ENCODE data around the gene CD244. TPM values are rescaled to one million over a fixed set of nuclear protein-coding genes. Genes with fewer than 3 reads are reported as not detected.

CD244 gene
- total and polyA plus RNA-seq, 8 donors = 0.43 to 3.7 (median 0.82) TPM

DNA sequence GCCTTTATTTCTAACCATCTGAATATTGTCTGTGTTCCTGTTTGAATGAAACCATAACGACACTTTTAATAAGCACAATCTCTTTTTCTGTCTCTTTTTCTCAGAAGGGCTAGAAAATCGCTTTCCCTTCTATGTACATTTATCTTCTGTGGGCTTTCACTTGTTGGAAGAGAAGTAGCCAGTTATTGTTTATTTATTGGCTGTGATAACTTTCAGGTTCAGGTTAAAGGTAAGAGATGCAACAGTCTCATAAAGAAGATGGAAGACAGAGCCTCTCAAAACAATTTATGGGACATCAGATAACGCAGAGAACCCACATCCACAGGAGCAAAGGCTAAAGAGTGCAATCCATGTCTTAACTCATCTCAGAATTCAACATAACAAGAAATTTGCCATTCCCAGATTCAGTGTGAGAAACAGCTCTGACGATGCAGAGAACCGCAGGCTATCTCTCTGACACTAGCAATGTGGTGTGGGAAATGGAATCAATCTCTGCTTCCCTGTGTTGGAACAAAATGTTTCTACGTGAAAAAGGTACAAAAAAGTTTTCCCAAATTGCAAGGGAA is 4.1 kb upstream of the CD244 start:
- TF ChIP-seq, protein P1, sequence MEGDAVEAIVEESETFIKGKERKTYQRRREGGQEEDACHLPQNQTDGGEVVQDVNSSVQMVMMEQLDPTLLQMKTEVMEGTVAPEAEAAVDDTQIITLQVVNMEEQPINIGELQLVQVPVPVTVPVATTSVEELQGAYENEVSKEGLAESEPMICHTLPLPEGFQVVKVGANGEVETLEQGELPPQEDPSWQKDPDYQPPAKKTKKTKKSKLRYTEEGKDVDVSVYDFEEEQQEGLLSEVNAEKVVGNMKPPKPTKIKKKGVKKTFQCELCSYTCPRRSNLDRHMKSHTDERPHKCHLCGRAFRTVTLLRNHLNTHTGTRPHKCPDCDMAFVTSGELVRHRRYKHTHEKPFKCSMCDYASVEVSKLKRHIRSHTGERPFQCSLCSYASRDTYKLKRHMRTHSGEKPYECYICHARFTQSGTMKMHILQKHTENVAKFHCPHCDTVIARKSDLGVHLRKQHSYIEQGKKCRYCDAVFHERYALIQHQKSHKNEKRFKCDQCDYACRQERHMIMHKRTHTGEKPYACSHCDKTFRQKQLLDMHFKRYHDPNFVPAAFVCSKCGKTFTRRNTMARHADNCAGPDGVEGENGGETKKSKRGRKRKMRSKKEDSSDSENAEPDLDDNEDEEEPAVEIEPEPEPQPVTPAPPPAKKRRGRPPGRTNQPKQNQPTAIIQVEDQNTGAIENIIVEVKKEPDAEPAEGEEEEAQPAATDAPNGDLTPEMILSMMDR (IDR thresholded peaks at IDR 0.05) = no peak
- ATAC-seq = no peak
- H3K4me3 ChIP-seq = no peak overlapping the region
- peaks cover 0 to 29% of the 10 kb centered on the region in 2 donors for H3K4me1 ChIP-seq
- DNase-seq = no peak
- intact Hi-C loops (cut with DNase I) = no loop called here
- H3K36me3 ChIP-seq = no peaks in the 10 kb centered on the region
- no peaks in the 10 kb centered on the region for H3K9me3 ChIP-seq
- H3K27me3 ChIP-seq = peaks cover 0 to 13% of the 10 kb centered on the region in 2 donors
- no peak overlapping the region for H3K27ac ChIP-seq

DNA sequence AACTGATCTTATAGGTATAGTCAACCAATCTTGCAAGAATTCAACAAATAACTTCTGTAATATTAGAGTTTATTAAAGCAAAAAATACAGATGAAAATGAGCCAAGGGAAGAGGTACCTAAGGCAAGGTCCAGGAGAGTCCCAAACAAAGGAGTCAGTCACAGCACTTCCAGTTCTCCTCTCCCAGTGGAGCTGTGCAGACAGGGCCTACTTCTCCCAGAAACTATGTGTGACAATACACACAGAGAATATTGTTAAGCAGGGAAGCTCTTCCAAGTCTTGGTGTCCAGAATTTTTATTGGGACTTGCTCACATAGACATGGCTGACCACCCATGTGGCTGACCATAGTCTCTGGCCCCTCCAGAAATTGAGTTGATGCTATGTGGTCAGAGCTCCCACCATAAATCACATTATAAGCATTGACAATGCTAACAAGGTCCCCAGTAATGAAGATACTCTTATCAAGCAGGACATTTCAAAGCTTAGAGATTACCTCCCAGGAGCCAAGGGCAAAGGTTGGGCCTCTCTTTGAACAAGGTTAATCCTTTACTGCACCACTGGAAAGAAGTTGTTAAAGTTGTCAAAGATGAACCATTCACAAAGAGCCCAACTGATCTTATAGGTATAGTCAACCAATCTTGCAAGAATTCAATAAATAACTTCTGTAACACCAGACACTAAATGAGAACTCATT is 3.5 kb upstream of the CD244 start:
- ATAC-seq (no peak), DNase-seq (no peak)
- intact Hi-C loops (cut with DNase I) = no loop called here
- TF ChIP-seq, protein P1 (IDR thresholded peaks at IDR 0.05) = no peak
- H3K36me3 ChIP-seq = no peaks in the 10 kb centered on the region
- peaks cover 0 to 34% of the 10 kb centered on the region in 2 donors for H3K4me1 ChIP-seq
- H3K9me3 ChIP-seq = no peaks in the 10 kb centered on the region
- H3K27ac ChIP-seq = no peak overlapping the region
- H3K27me3 ChIP-seq = peaks cover 0 to 13% of the 10 kb centered on the region in 2 donors
- no peak overlapping the region for H3K4me3 ChIP-seq

DNA sequence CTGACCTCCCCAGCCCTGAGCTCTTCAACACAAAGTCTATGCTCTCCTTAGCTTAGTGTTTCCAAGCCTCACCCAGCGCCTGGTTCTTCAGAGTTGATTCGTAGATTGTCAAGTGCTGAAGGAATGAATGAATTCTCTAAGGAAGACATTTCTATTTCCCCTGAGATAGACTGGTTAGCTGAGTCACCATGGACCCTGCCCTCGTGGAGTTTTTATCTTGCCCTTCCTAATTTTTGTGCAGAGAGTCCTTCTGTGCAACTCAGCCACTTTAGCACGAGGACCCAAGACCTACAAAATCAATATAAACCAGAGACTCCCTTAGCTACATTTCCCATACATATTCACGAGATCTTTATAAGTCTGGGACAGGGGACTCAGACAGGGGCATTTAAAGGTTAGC is 2.6 kb upstream of the CD244 start:
- TF ChIP-seq, protein P1 (IDR thresholded peaks at IDR 0.05) = no peak
- intact Hi-C loops (cut with DNase I) = no loop called here
- no peak for ATAC-seq
- H3K4me3 ChIP-seq = no peak overlapping the region
- peaks cover 0 to 39% of the 10 kb centered on the region in 2 donors for H3K4me1 ChIP-seq
- no peak overlapping the region for H3K27ac ChIP-seq
- no peaks in the 10 kb centered on the region for H3K36me3 ChIP-seq
- DNase-seq = no peak
- H3K9me3 ChIP-seq = no peaks in the 10 kb centered on the region
- H3K27me3 ChIP-seq = peaks cover 0 to 13% of the 10 kb centered on the region in 2 donors

DNA sequence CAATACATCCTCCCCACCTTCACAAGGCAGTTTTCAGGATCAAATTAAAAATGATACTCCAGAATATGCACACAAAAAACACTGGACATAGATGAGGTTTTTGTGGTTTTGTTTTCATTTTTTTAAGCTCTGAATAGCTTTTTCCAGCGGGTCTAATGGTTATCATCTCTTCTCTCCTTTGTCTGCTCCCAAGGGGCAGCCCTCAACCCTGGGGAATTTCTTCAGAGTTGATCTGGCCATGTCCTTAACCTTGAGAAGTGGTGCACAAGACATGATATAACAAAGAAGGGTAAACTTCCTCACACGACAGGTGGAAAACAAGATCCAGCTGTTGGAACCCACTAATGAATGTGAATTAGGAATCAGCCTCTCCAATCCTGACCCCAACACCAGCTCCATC is 1.5 kb upstream of the CD244 start:
- DNase-seq (no peak), ATAC-seq (no peak)
- Histone ChIP-seq H3K36me3 (no peaks in the 10 kb centered on the region), H3K27ac (peak overlapping the region in 1 of 2 donors; percentile 77), H3K4me1 (peaks cover 0 to 48% of the 10 kb centered on the region in 2 donors), H3K4me3 (no peak overlapping the region), H3K27me3 (peaks cover 0 to 13% of the 10 kb centered on the region in 2 donors), H3K9me3 (no peaks in the 10 kb centered on the region)
- intact Hi-C loops (cut with DNase I) = no loop called here
- TF ChIP-seq, protein P1 (IDR thresholded peaks at IDR 0.05) = no peak

DNA sequence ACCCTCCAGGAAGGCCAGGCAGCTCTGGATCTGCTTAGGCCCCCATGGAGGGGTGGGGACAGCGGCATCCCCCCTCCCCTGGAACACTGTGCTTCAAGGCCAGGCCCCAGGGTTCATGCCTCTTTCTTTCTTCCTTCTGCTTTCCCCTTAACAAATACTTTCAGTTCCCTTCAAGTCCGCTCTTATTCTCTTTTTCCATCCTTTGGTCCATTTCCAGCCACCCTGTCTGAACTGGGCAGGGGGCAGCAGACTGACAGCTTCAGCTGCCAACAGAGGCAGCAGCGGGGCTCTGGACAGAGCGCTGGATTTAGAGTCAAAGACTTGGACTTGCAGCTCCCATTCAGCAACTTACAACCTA is 1.1 kb upstream of the CD244 start:
- Histone ChIP-seq H3K27ac (peak overlapping the region in 1 of 2 donors; percentile 77), H3K4me3 (no peak overlapping the region), H3K27me3 (peaks cover 0 to 13% of the 10 kb centered on the region in 2 donors), H3K9me3 (no peaks in the 10 kb centered on the region), H3K4me1 (peaks cover 0 to 52% of the 10 kb centered on the region in 2 donors), H3K36me3 (no peaks in the 10 kb centered on the region)
- TF ChIP-seq, protein P1 (IDR thresholded peaks at IDR 0.05) = no peak
- intact Hi-C loops (cut with DNase I) = no loop called here
- peak; percentile 39 for ATAC-seq
- no peak for DNase-seq

Measured in left lung (tissue), 10 donors.